Frontal cortex (tissue), 4 donors: Measurements from ENCODE around the gene KLF15. TPM values are rescaled to one million over a fixed set of nuclear protein-coding genes. Genes with fewer than 3 reads are reported as not detected.

Source experiments
- DNase-seq, 2 donors: peaks; one replicate each; pipeline ENCODE4 v3.0.0; 2012; ENCODE audit warnings: low spot score in 2 of 2
- FAIRE-seq: peaks from 2 replicates; lab custom pipeline; 2012; peaks lifted over from hg19 to GRCh38; lab: Jason Lieb, UNC
- total RNA-seq: library from RNA; depleted of rRNA; stranded (reverse); fragments of >200 nt; gene quantifications from one replicate; pipeline ENCODE4 v1.2.3, GENCODE V29; 2014
- donor health status: control.
- donor health status: control.
- donor health status: control.

Gene KLF15
- total RNA-seq, 1 donor from 2014 or later, result 2.0 TPM

DNA sequence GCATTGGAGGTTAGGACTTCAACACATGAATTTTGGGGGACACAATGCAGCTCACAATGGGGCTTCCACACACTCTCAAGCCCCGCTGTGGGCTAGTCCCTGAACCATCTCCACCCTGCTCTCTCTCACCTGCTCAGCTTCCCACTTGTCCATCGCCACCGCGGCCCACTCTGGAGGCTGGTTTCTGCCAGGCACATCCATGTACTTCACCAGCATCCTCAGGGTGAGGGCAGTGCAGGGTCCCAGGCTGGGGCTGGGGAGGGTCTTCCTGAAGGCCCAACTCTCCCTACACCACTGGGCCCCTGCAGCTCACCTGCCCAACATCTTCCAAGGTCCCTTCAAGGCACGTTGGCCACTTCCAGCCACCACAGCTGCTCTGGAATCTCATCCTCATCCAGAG, 46.4 kb downstream of the KLF15 start:
- FAIRE-seq, result no peak
- no peak for DNase-seq

DNA sequence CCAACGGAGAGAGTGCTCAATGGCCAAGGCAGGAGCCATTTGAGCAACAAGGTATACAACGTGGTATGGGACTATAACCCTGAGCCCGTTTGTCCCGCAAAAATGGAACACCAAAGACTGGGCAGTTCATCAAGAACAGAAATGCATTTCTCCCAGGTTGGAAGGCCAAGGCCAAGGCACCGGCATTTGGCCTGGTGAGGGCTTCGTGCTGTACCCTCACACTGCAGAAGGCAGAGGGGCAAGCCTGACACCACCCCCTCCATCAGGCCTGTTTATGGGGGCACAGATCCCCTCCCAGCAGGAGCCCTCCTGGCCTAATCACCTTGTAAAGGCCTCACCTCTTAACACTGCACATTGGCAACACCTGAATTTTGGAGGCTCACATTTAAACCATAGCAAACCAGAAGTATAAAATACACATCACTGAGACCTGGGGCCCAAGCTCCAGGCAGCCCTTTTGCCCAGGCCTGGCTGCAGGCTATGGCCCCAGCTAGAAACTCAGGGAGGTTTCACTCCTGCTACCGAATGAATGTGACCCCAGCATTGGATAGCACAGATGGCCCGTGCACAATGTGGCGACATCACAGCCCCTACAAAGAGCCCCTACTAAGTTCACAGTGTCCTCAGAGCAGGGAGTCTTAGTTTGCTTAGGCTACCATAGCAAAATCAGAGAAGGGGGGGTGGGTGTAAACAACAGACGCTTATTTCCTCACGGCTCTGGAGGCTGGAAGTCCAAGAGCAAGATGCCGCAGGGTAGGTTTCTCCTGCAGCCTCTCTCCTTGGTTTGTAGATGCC, 47.1 kb downstream of the KLF15 start:
- FAIRE-seq, result no peak
- DNase-seq, result no peak

DNA sequence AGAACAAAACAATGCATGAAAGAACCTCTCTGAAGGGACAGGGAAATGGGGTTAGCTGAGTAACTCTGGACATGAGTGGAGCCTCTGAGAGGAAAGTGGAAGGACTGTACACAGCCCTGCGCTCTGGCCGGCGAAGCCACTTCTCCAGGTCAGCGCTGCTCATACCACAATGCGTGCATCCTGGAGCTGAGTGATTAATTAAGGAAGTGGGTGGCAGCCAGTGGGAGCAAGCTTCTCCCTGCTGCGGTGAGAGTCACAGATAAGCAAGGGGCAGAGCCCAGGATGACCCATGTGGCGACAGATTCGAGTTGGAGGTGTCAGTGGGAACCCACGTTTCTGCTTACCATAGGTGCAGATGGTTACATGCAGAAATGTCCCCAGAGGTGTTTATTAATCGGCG, 48.0 kb downstream of the KLF15 start:
- FAIRE-seq (no peak), DNase-seq (no peak)

DNA sequence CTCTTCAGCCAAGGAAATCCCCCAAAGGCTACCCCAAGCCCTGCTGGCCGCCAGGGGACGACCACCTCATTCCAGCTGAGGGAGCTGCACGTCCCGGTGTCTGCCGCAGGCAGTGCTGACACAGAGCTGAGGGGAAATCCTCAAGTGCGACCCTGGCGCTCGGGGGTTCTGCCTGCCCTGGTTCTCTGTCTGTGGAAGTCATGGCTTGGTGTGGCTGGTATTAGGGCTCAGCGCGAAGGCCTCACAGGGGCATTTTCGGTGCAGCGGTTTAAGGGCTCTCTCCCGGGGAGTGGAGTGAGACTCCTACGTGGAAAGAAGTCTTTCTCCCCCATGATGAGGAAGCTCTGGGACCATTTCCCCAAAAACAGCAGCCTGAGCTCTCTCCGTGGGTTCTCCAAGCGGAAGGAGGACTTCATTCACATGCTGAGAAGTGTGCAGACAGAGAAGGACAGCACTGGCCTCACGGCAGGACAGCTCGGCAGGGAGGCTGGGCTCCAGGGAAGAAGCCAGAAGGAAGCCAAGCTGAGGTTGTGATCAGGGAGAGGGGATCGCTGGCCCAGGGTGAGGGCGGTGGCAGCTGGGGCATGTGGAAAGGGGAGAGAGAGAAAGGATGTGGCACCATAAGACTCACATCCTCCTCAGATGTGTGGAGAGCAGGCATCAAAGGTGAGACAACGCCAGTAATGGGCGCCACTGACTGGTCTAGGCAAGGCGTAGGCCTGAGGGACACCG, 48.6 kb downstream of the KLF15 start:
- FAIRE-seq (no peak), DNase-seq (no peak)

DNA sequence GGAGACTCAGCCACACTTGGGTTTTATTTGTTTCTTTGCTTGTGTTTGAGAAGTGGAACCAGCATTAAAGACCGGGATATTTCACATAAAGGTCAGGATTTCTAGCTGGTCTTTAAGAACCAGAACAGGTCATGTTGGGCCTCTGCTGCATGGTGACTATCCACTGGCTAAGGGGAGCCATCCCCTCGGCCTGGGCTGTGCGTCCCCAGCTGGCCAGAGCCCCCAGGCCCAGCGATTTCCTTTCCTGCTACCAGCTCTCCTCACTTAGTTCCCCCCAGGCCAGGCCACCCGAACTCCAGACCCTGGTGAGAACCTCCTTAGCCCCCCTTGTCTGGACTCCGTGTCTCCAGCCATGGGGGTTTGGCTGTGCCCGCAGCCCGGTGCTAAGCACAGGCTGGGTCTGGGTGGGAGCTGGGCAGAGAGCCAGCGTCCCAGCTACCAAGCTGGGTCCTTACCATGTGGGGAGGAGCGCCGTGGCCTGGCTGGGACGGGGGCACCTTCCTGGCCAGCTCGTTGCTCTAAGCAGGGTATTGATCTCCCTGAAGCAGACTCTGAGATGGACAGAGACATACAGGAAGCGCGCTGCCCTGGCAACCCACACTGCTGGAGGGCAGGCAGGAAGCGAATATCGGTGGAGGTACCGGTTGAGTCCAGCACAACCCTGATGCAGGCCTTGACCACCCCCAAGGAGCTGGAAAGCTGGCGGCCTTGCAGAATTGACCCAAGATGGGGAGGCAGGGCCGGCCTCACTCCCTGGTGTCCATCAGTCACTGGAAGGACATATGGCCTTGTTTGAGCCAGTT, 49.4 kb downstream of the KLF15 start:
- DNase-seq, result no peak

DNA sequence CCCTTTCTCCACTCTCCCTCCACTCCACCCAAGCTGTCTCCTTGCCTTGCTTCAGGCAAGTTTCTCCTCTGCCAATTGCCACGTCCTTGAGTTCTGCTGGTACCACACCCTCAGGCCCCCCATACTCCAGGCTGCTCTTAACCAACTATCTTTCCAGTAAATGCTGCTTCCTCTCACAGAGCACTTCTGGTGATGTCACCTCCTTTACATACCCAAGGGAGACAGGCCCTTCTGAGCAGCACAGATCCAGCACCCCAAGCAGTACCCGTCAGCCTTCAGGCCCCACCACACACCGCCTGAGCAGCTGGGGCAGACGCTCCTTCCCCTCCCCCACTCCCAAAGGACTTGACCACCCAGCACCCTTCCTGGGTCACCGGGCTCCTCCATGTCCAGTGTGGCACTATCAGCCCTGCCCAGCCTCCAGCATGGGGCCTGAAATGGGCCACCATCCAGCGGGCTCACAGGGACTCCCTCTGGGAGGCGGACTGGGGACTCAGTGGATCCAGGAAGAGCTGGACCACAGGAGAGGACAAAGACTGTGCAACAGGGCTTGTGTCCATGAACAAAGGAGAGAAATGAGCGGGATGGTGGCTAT, 50.2 kb downstream of the KLF15 start:
- DNase-seq, result no peak
- no peak for FAIRE-seq

More for the DNA sequence above, 49.4 kb downstream of the KLF15 start:
- no peak for FAIRE-seq

DNA sequence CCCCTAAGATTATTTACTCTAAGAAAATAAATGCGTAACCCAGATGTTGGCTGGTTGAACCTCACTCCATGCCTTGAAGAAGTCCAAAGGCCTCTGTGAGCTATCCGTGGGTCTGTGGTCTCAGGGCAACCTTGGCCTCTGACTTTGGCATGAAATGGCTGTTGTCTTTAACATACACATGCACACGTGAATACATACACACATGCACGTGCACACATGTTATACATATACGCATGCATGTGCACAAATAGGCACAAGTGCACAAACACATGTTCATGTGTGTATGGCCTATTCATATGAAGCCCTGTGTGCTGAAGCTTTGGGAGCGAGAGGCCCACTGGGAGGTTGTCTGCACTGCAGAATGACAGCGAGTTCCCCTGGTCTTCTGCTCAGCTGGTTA, 50.8 kb downstream of the KLF15 start:
- FAIRE-seq (no peak), DNase-seq (no peak)

DNA sequence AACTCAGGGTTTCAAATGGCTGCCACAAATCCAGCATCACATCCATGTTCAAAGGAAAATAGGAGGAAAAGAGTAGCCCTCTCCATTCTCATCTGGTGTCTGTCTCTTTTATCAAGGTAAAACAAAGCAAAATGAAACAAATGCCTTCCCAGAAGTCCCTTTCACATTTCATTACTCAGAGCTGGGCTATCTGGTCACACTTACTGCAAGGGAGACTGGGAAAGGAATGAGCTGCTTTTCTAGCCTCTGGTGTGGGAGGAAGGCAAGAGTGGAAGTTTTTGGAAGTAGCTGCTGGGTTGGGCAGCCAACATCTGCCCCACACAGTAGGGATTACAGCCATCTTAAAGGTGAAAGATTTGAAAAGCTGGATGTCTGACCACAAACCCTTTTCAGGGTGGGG, 51.8 kb downstream of the KLF15 start:
- DNase-seq, result no peak
- FAIRE-seq, result no peak

DNA sequence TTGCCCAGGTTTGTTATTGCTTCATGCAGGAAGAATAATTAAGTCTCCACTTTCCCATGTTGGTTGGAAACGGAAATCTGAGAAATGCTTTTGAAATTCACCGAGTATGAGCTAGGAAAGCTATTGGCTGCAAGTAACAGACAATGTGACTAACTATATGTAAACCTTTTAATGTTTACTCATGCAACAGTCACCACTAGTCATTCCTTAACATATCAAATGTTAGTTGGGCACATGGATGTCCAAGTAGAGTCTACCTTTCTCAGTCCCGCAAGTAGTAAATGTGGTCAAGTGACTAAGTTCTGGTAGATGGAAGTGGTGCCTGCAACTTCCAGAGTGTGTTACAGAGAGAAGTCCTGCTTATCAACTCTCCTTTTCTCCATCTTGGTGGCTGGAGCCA, 52.5 kb downstream of the KLF15 start:
- FAIRE-seq (no peak), DNase-seq (no peak)

DNA sequence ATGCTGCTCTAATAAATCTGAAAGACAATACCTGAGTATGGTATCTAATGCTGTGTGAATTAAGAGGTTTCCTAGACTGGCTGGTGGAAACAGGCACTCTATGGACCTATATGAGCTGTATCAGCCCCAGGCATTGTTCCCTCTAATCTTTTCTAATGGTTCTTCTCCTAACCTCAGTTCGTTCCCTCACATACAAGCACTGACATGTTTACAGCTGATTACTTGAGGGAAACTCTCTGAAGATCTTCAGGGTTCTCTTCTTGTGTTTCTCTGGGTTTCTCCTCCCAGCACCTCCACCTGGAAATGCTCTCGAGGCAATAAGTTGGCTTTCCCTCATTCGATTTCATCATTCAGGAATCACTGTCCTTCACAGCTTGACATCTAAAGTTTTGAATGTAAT, 52.9 kb downstream of the KLF15 start:
- DNase-seq, result no peak

DNA sequence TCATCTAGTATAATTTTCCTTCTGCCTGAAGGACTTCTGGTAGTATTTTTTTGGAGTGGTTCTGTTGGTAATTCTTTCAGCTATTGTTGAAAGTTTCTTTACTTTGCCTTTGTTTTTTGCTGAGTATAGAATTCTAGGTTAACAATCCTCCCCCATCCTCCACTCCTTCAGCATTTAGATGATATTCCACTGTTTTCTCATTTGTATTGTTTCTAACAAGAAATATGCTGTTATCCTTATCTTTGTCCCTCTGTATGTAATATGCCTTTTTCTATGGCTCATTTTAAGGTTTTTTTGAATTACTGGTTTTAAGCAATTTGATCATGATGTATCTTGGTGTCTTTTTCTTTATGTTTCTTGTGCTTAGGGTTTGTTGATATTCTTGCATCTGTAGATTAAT, 53.9 kb downstream of the KLF15 start:
- FAIRE-seq (no peak), DNase-seq (no peak)

More for the DNA sequence above, 52.9 kb downstream of the KLF15 start:
- no peak for FAIRE-seq

DNA sequence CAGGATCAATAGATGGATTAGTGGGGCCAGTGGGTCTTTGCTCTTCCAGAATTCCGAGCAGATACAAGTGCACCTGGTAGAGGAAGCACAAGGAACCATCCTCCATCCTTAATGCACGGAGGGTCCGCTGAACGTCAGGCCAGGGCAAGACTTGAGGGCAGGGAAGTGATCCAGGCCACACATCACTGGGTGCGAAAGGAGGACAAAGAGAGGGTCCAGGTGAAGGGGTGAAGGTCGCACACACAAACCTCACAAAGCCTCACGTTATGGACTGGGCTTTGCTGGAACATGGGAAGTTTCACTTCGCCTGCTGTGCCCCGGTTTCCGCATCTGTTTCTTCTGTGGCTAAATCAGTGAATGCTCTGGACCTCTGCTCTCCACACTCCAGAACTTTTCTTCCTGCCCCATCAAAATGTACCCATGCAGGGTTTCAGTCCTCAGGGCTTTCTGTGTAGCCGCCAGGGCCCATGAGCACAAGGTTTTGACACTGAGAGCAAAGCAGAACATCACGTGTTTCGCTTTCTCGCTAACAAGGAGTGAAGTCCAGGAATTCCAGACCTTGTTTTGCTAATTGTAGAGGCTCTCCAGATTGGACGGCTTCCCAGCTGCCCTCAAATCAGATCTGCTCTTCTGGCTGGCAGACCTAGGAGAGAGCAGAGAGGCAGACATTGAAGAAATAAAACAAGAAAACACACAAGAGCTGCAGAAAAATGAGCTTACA, 56.3 kb downstream of the KLF15 start:
- DNase-seq (no peak), FAIRE-seq (no peak)

DNA sequence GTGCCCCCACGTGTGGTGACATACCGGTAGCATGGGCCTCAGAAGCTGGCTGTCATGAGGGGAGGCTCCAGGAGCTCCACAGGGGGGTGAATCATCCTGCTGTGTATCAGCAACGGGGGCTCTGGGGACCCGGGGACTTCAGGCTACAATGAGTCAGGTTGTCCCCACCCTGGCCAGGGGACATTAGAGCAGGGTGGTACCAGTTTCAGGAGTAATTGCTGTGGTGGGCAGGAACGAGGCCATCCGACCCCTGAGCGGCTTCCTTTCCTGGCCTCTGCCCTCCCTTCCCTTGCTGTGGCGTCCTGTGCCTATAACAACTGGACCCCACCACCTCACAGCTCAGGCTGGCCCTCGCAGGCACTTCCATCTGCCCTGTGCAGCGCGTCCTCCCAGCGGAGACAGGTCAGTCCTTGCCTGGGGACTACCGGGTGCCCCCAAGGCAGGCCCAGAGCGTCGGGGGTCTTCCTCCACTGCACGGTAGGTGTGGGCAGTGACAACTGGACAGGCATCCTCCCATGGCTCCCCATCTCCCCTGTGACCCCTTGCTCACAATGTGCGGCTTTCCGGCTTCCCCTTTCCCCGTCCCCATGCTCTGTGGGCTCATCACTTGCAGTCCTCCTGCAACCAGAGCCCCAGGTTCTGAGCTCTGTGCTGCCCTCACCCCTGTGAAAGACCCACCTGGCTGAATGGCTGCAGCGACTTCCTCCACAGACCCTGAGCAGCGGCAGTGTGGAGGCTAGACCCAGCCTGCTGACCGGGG, 57.0 kb downstream of the KLF15 start:
- FAIRE-seq (no peak), DNase-seq (no peak)

DNA sequence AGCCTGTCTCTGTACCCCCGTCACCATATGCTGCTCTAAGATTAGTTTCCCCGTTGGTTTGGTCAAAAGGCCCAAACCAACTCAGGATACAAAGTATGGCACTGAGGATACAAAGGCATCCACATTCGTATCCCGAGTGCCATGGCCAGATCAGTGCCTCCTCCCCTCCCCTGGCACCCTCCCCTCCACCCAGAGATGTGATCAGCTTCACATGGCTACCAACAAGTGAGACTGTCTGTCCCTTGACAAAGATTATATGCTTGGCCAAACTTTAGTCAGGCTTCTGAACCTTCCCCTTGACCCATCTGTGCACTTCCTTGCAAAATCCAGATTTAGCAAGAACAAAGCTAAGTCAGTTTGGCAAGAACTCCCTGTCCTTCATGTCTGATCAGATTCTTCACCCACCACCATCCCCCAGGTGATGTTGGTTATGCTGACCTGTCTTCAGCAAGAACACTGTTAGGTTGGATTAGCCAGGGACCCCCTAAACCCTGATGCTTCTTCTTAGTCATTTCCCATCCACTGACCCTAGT, 61.7 kb downstream of the KLF15 start:
- no peak for DNase-seq
- no peak for FAIRE-seq

DNA sequence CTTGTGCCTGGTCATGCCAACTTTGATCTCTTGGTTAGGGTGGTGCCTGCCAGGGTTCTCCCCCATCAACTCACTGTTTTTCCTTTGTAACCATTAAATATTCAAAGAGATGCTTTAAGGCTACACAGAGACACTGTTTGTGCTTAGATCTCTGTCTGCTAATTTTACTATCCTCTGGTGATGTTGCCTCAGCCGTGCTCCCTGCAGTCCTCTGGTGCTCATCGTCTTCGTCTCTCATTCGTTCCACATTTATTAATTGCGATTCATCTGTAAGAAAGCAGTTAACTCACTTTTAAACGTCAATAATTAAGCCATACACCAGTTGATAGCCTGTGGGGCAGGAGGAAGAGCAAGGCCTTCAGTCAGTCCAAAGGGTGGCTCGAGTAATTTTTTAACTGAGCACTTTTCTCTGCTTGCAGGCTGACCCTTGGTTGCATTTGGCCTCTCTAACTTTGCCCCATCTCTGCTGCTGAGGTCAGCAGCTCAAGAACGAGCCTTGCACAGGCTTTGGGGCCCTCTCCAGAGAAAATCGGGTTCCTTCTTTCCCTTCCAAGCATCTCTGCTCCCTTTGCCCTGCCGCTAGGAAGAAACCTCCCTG, 62.9 kb downstream of the KLF15 start:
- DNase-seq (no peak), FAIRE-seq (no peak)

DNA sequence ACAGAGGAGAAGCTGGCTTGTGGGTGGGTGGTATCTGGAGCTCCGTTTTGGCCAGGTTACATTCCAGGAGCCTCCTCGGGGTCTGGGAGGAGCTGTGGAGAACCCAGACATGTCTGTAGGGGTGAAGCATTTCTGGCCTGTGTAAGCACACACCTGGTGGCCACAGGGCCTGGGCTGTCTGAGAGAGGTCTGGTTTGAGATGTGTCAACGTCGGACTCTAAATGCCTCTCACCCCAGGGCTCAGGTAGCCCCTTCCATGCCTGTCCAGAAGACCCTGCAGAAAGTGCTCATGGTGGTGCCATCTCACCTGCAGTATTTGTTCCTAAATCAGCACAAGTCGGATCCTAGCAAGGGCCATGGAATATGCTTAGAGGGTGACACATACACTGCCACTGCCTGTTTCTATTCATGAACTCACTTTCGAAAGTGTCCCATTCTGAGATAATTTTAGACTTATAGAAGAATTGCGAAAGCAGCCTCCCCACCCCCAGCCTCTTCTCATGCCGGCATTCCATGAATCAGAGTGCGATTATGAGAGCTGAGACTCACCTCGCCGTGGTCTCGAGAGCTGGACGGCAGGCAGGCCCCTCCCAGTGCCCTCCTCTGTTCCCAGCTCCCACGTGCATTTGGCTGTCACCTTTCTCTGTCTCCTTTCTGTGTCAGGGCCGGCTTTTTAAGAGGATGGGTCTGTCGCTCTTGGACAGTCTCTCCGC, 63.7 kb downstream of the KLF15 start:
- FAIRE-seq (no peak), DNase-seq (no peak)
